H4 (cell line): ENCODE results near the gene AIMP2. TPM values are rescaled to one million over a fixed set of nuclear protein-coding genes. Genes with fewer than 3 reads are reported as not detected.
A peak's percentile ranks its signal among the peaks of the same experiment; 100 is the strongest.
"Not testable (repeated sequence)": the region's sequence is repeated elsewhere in the genome, so short reads cannot be mapped to it uniquely, and the experiment has no call there.

ENCODE experiments used
- DNase-seq: peaks from one replicate; pipeline ENCODE4 v3.0.0-alpha.2; 2015; ENCODE audit warnings: low spot score
- total RNA-seq: library from RNA; depleted of rRNA; stranded (reverse); fragments of >200 nt; shearing (Covaris generic); gene quantifications from 2 replicates; pipeline ENCODE4 v1.2.3, GENCODE V29; 2014; rRNA removed

The AIMP2 gene
- total RNA-seq, 1 experiment from 2014 or later: 288 TPM

DNA sequence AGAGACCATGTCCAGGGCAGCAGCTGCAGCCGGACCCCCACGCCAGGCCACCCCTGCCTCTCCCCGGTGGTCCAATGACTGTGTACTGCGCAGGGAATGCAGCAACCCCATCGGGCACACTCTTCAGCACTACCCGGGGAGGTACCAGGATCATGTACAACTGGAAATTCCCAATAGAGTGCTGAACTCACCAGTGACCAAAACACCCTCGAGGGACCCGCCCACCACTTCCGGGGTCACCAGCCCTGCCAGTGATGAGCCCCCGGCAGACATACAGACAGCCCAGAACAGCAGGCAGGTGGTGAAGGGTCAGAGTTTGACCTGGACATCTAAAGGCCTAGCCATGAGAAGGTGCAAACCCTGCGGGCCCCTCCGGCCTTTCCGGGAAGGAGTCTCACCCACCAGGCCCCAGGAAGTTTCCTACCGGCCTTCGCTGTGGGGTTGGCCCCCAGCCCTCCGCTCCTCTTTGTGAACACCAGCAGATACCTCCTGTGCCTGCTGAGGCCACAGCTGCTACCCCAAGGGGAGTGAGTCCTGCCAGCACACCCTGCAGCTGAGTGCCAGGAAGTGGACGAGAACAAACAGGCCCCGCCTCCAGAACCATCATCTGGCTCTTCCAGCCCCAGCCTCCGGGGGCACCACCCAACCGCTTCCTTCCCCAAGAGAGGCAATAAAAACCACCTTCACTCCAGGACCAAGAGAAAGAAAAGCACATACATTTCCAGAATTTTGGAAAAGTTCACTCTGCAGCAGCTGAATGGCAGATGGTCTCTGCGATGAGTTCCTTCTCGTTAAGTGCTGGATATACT, 17.1 kb downstream of the AIMP2 start:
- DNase-seq: peak; percentile 85

DNA sequence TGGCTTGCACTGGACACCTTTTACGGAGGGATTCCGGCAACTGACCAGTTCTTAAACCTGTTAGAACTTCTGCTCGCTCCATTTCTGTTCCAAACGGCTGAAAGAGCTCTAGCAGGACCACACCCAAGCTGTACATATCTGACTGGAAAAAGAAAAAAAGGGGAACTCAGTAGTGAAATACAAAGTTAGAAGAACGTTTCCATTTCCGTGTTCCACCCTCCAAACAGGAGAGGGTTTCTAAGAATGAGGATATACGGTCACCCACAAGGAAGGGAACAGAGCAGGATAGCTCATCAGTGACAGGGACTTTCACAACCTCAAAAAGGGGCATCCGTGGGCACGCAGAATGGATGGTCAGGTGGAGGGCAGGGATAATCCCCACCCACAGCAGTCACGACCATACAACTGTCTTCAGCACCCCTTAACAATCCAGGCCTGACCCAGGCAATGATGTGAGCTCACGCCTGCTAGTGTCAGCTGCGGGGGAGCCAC, 17.8 kb downstream of the AIMP2 start:
- DNase-seq: no peak

DNA sequence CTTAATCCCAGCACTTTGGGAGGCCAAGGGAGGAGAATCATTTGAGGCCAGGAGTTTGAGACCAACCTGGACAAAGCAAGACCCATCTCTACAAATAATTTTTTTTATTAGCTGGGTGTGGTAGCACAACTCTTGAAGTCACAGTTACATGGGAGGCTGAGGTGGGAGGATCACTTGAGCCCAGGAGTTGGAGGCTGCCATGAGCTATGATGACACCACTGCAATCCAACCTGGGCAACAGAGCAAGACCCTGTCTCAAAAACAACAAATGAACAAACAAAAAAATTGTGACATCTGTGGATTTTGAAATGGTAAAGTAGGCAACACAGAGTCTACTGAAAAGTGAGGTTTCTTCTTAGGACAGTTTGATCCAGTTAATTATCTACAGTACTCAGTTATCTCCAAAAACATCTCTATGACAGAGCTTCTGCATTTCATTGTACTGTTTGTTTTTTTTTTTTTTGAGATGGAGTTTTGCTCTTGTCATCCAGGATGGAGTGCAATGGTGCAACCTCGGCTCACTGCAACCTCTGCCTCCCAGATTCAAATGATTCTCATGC, 18.8 kb downstream of the AIMP2 start:
- no peak for DNase-seq

DNA sequence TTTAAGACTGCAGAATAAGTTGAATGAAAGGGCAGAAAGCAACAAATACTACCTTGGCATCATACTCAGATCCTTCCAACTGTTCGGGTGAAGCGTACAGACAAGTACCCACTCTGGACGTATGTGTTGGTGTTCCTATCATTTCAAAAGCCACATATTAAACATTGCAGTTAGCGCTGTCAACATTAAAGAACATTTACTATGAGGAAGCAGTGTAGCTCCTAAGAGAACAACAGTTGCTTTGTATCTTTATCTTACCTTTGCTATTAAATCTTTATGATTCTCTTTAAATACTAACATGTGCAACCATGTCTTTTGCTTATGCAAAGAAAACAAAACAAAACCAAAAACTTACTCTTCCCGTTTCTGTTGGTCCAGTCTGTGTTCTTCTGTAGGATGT, 19.5 kb downstream of the AIMP2 start:
- DNase-seq: no peak

DNA sequence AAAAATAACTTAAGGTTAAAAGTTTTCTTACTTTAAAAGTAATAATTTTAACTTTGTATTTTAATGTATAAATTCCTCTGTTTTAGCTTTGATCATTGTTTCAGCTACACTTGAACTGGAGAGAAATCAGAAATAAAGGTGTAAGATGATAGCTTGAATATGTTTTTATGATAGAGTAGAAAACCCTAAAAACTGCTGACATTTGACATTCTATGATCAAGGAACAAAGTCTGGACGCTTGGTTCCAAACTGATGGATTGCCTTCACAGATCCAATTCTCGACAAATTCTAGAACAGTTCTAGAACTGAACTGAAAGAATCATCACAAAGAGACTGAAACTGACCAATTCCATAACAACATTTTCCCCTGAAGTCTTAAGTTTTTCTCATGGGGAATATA, 21.9 kb downstream of the AIMP2 start, which contains the start of gene ANKRD61:
ANKRD61 (plus strand) TSS at position 389 of the 400 bp plus-strand sequence; CDS start at position 389, 0 bp downstream.
- no peak for DNase-seq

DNA sequence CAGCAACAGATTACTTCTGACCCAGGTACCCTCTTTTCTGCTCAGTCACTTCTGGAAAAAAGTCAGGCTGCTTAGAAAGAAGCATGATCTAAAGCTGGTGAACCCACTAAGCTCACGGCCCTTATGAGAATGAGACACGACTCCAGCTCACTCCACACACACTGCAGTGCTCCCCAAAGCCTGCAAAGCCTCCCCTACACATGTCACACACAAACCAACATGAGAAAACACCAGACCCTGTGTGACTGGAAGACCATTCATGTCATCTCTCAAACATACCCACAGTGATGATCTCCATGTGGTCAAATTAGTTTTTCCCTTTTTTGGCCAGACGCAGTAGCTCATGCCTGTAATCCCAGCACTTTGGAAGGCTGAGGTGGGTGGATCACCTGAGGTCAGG, 22.5 kb downstream of the AIMP2 start:
- DNase-seq: no peak

DNA sequence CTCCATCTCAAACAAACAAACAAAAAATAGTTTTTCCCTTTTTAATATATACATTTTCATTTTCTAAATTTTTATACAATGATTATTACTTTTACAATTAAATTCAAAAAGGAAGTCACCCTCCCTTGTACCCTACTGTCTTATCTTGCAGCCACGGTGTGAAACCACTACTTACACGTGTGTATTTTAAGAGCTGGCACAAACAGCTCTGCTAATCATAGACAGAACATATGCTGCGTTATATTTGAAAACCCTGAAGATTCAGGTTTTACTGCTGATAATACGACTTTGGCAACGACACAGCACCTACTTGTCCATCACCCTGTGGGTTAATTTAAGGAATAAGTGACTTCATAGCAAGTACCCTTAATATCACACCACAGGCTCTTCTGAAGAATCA, 23.1 kb downstream of the AIMP2 start:
- no peak for DNase-seq

DNA sequence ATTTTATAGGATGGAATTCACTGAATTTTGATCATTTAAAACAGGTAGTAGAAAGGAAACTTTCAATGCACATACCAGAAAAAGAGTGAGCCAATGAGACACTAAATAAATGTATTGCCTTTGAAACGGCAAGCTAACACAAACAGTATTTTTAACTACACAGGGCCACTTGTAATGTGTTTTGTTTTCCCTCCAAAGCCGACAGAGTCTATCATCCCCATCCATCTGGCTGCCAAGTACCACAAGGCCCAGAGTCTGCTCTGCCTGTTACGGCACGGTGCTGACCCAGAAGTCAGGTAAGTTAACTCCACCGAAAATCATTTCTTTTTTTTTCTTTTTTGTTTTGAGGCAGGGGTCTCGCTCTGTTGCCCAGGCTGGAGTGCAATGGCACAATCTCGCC, 23.6 kb downstream of the AIMP2 start:
- no peak for DNase-seq

DNA sequence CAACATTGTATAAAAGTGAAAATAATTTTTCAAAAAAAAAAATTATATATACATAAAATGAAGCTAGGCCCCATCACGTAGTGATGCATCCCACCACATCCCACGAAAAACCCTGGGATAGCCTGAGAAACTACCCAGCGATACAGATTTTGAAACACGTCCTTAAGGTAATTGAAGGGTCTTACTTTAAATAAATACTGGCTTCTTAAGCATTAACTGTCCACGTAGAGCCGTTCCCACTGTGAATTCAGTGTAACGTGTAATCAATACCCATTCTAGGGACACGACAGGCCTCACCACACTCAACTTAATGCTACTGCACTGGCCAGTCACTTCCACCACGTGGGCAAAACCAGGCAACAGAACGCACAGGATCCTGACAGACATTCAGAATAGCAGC, 26.1 kb downstream of the AIMP2 start:
- DNase-seq: no peak

DNA sequence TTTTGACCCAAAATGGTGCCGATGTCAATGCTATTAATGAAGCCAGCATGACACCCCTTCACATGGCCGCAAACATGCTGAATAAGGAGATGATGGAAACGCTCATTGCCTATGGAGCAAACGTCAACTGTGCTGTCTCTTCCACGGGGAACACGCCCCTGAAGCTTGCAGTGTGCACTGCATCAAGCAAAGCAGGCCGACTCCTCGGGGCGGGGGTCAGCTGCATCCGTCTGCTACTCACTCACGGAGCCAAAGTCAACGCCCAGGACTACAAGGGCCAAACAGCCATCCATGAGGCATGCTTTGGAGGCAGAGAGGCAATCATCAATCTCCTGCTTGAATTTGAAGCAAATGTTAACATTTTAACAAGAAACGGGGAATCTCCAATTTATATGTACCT, 26.6 kb downstream of the AIMP2 start:
- DNase-seq: no peak

DNA sequence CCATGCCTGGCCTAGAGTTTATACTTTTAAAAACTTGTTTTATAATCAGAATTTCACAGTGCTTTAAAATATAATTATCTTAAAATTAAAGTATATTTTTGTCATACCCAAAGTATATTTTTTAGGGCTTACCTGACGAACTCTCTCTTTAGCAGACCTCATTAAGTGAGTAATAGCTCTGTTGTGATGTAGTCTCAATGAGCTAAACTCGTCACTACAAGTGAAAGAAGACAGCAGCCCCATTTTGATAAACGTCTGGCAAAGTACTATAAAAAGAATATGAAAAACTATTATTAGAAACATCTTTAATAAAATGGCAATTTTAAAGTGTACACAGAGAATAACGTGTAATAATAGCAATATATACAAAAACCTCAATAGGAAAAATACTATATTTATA, 40.7 kb downstream of the AIMP2 start:
- DNase-seq: no peak

DNA sequence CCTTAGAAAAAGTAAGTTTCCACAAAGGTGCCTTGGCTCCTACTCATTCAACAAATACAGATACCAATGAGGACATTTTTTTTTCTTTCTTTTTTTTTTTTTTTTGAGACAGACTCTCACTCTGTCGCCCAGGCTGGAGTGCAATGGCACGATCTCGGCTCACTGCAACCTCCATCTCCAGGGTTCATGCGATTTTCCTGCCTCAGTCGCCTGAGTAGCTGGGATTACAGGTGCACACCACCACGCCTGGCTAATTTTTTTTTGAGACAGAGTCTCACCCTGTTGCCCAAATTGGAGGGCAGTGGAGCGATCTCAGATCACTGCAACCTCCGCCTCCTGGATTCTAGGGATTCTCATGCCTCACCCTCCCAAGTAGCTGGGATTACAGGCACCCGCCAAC, 42.1 kb downstream of the AIMP2 start:
- DNase-seq: not testable (repeated sequence)

DNA sequence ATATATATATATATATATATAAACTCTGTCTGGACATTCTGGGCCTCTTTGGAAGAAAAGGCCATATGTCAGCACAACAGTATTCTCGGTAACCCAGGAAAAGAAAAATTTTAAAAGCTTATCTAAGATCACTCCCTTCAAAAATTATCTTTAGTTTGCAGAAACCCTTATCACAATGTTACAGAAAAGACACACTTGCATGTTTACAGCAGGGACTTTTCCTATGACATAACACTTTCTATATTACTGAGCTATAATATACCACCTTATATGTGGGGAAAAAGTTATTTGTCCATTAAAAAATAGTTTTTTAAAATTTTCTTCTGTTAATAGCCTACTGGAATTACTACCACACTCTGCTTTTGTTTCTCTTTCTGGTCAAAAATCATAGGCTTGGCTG, 47.5 kb downstream of the AIMP2 start:
- DNase-seq: no peak

DNA sequence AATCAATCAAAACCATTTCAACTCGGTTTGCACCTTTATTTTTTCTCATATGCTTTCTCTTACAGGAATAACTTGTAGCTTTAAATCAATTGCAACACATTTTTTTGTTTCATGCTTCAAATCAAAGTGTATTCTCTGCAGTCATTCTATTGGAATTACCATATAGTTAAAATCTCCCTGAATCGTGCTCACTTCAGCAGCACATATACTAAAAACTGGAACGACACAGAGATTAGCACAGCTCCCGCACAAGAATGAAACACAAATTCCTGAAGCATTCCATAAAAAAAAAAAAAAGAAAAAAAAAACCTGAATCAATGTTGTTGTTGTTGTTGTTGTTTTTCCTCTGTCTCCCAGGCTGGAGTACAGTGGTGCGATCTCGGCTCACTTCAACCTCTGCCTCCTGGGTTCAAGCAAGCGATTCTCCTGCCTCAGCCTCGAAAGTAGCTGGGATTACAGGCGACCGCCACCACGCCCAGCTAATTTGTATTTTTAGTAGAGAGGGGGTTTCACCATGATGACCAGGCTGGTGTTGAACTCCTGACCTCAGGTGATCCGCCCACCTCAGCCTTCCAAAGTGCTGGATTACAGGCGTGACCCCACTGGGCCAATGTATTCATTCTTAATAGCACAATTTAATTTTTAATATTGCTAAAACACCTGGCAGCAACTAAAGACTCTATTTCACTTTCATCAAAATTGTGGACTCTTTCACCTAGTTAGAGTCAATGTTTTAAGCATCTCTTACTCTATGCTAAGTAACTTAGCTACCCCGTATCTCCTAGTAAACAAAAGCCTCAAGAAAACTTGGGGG, 48.5 kb downstream of the AIMP2 start:
- no peak for DNase-seq

DNA sequence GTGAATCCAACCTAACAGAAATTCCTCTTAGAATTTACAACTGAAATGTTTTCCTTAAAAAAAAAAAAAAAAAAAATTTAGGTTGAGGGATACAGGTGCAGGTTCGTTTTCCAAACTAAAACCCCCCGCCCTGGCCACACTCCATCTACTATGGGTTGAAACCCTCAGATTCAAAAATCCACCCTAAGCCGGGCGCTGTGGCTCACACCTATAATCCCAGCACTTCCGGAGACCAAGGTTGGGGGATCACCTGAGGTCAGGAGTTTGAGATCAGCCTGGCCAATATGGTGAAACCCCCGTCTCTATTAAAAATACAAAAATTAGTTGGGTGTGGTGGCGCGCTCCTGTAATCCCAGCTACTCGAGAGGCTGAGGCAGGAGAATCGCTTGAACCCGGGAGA, 50.9 kb downstream of the AIMP2 start:
- not testable (repeated sequence) for DNase-seq

DNA sequence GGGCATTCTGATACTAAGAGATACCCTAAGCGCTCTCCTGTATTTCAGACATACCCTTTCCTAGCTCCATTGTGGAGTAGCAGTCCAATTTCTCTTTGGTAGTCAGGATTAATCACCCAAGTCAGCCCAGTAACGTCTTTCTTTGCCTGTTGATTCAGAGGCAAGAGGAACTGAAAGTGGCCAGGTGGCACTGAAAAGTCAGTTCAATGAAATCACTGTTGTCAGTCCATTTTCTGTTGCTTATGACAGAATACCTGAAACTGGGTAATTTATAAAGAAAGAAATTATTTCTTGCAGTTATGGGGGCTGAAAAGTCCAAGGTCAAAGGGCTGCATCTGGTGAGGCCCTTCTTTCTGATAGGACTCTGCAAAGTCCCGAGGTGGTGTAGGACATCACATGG, 62.3 kb downstream of the AIMP2 start:
- no peak for DNase-seq

Other genes with a start within 250 kb of the AIMP2 start
- 60.5 and 65.4 TPM in 2 replicates for gene RNF216, start 227.6 kb upstream of the AIMP2 start, total RNA-seq
- not detected in 2 replicates for gene OCM, start 128.5 kb upstream of the AIMP2 start, total RNA-seq
- 207 and 210 TPM in 2 replicates for gene CCZ1, start 110.5 kb upstream of the AIMP2 start, total RNA-seq
- gene RSPH10B, start 38.6 kb upstream of the AIMP2 start, total RNA-seq: not detected in 2 replicates
- 35.0 and 36.3 TPM in 2 replicates for gene PMS2, start 223 bp upstream of the AIMP2 start, total RNA-seq
- 1.3 TPM in 1 of 2 replicates, not detected in the other for gene ANKRD61, start 22.1 kb downstream of the AIMP2 start, total RNA-seq
- gene EIF2AK1, start 49.9 kb downstream of the AIMP2 start, total RNA-seq: 279 and 301 TPM in 2 replicates
- gene USP42, start 95.7 kb downstream of the AIMP2 start, total RNA-seq: 11.9 and 14.4 TPM in 2 replicates